MM.1S (cell line): ENCODE measurements around the gene HOXA11.

Source experiments
- EZH2 ChIP-seq: fragments of 300-600 bp; sonication (generic); optimal IDR thresholded peaks from 2 replicates; pipeline ENCODE3; 2017; ENCODE audit warnings: low read depth, mild to moderate bottlenecking, antibody characterized with exemption, low read length, mixed read lengths
- TF ChIP-seq, protein P1 (sequence below): fragments of 300-600 bp; sonication (generic); IDR thresholded peaks from 2 replicates; pipeline ENCODE4 v1.5.1; 2016; ENCODE audit warnings: antibody characterized with exemption, low read length, mixed read lengths

DNA sequence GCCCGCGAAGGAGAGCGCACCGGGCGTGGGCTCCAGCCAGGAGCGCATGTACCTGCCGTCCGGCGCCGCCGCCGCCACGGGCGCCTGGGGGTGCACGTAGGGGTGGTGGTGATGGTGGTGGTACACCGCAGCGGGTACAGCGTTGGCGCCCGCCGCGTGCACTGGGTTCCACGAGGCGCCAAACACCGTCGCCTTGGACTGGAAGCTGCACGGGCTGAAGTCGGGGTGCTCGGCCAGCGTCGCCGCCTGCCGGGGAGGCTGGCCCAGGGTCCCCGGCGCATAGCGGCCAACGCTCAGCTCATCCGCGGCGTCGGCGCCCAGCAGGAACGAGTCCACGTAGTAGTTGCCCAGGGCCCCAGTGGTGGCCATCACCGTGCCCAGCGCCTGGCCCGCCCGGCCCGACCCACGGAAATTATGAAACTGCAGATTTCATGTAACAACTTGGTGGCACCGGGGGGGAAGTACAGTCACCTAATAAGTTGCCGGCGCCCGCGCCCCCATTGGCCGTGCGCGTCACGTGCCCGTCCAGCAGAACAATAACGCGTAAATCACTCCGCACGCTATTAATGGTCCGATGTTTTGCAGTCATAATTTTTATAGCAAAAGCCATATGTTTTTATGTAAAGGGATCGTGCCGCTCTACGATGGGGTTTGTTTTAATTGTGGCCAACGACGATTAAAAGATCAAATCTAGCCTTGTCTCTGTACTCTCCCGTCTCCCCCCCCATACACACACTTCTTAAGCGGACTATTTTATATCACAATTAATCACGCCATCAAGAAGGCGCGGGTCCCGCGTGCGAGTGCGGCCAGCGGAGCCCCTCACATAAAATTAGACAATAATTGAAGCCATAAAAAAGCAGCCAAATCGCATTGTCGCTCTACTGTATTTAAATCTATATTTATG is 19.7 kb downstream of the HOXA11 start, which contains the start of gene HOXA9:
- TF ChIP-seq, protein P1, sequence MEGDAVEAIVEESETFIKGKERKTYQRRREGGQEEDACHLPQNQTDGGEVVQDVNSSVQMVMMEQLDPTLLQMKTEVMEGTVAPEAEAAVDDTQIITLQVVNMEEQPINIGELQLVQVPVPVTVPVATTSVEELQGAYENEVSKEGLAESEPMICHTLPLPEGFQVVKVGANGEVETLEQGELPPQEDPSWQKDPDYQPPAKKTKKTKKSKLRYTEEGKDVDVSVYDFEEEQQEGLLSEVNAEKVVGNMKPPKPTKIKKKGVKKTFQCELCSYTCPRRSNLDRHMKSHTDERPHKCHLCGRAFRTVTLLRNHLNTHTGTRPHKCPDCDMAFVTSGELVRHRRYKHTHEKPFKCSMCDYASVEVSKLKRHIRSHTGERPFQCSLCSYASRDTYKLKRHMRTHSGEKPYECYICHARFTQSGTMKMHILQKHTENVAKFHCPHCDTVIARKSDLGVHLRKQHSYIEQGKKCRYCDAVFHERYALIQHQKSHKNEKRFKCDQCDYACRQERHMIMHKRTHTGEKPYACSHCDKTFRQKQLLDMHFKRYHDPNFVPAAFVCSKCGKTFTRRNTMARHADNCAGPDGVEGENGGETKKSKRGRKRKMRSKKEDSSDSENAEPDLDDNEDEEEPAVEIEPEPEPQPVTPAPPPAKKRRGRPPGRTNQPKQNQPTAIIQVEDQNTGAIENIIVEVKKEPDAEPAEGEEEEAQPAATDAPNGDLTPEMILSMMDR: no peak
- TF ChIP-seq EZH2: no peak
